Neural cell (in vitro differentiated cells): ENCODE results near the gene LDHD. TPM values are rescaled to one million over a fixed set of nuclear protein-coding genes. Genes with fewer than 3 reads are reported as not detected.

Experiments used
- H2AFZ ChIP-seq: fragments of 200-600, 300-800 bp; sonication (generic), shearing (Covaris generic); 2 replicates; pipeline ENCODE4 v1.6.0; 2014; ENCODE audit warnings: low read depth, mild to moderate bottlenecking, antibody characterized with exemption, low read length, moderate library complexity
- H3F3A ChIP-seq: fragments of 200-600 bp; shearing (Covaris generic); 2 replicates; pipeline ENCODE4 v1.6.1; 2016; ENCODE audit warnings: mild to moderate bottlenecking, moderate library complexity, mixed read lengths, antibody characterized with exemption, low read length; ENCODE audit not compliant: insufficient read depth, poor library complexity, severe bottlenecking
- H3K27ac ChIP-seq: fragments of 200-600, 300-800 bp; sonication (generic), shearing (Covaris generic); 2 replicates; pipeline ENCODE4 v1.5.1; 2014; ENCODE audit warnings: mild to moderate bottlenecking, low read length, moderate library complexity
- H3K27me3 ChIP-seq: fragments of 300-800, 200-600 bp; sonication (generic), shearing (Covaris generic); 2 replicates; pipeline ENCODE4 v1.6.0; 2014; ENCODE audit warnings: mild to moderate bottlenecking, low read depth, low read length, moderate library complexity; ENCODE audit not compliant: insufficient read depth
- H3K36me3 ChIP-seq: fragments of 300-800, 200-600 bp; sonication (generic), shearing (Covaris generic); 2 replicates; pipeline ENCODE4 v1.5.1; 2014; ENCODE audit warnings: mild to moderate bottlenecking, antibody characterized with exemption, low read length, moderate library complexity; ENCODE audit not compliant: insufficient read depth
- H3K4me2 ChIP-seq: fragments of 300-800, 200-600 bp; sonication (generic), shearing (Covaris generic); 2 replicates; pipeline ENCODE4 v1.6.0; 2014; ENCODE audit warnings: mild to moderate bottlenecking, low read length
- H3K4me3 ChIP-seq: fragments of 300-800, 200-600 bp; sonication (generic), shearing (Covaris generic); 2 replicates; pipeline ENCODE4 v1.5.1; 2014; ENCODE audit warnings: mild to moderate bottlenecking, low read length, moderate library complexity
- H3K79me2 ChIP-seq: fragments of 200-600 bp; shearing (Covaris generic); replicated peaks from 2 replicates; pipeline ENCODE4 v1.6.0; 2014; ENCODE audit warnings: mild to moderate bottlenecking, low read length, moderate library complexity; ENCODE audit not compliant: insufficient read depth
- H3K9ac ChIP-seq: fragments of 300-800, 200-600 bp; sonication (generic), shearing (Covaris generic); 2 replicates; pipeline ENCODE4 v1.6.1; 2016; ENCODE audit warnings: mild to moderate bottlenecking, low read length, mixed read lengths
- H3K9me2 ChIP-seq: fragments of 200-600 bp; shearing (Covaris generic); 2 replicates; pipeline ENCODE4 v1.6.1; 2016; ENCODE audit warnings: mild to moderate bottlenecking, low read length, mixed read lengths; ENCODE audit not compliant: insufficient read depth
- H3K9me3 ChIP-seq: fragments of 200-600, 300-800 bp; sonication (generic), shearing (Covaris generic); 2 replicates; pipeline ENCODE4 v1.6.1; 2016; ENCODE audit warnings: mild to moderate bottlenecking, mixed run types, low read length, moderate library complexity, mixed read lengths
- H4K20me1 ChIP-seq: fragments of 200-600 bp; shearing (Covaris generic); 2 replicates; pipeline ENCODE4 v1.6.1; 2016; ENCODE audit warnings: mild to moderate bottlenecking, mixed run types; ENCODE audit not compliant: insufficient read depth
- CTCF ChIP-seq: fragments of 450-650 bp; IDR thresholded peaks from 2 replicates; pipeline ENCODE4 v1.5.1; 2014; ENCODE audit warnings: antibody characterized with exemption, mild to moderate bottlenecking, moderate library complexity; ENCODE audit not compliant: poor library complexity, severe bottlenecking
- EP300 ChIP-seq: fragments of 450-650 bp; conservative IDR thresholded peaks from 2 replicates; pipeline ENCODE4 v1.6.1; 2014; ENCODE audit warnings: antibody characterized with exemption, mild to moderate bottlenecking, moderate library complexity; ENCODE audit not compliant: poor library complexity, severe bottlenecking
- EZH2 ChIP-seq: fragments of 200-600, 300-800 bp; shearing (Covaris generic), sonication (generic); IDR thresholded peaks from 2 replicates; pipeline ENCODE4 v1.6.1; 2014; ENCODE audit warnings: antibody characterized with exemption, low read length, borderline replicate concordance, mild to moderate bottlenecking; ENCODE audit not compliant: insufficient read depth, poor library complexity, severe bottlenecking
- MXI1 ChIP-seq: fragments of 450-650 bp; conservative IDR thresholded peaks from 2 replicates; pipeline ENCODE4 v1.6.1; 2014; ENCODE audit warnings: antibody characterized with exemption, mild to moderate bottlenecking; ENCODE audit not compliant: poor library complexity, severe bottlenecking
- POLR2AphosphoS5 ChIP-seq: IDR thresholded peaks from 2 replicates; pipeline ENCODE4 v1.6.1; 2012
- RAD21 ChIP-seq: fragments of 450-650 bp; conservative IDR thresholded peaks from 2 replicates; pipeline ENCODE4 v1.6.1; 2014; ENCODE audit warnings: antibody characterized with exemption, mild to moderate bottlenecking, moderate library complexity
- REST ChIP-seq: IDR thresholded peaks from 2 replicates; pipeline ENCODE4 v1.6.1; 2012; ENCODE audit warnings: borderline replicate concordance
- SMC3 ChIP-seq: fragments of 450-650 bp; conservative IDR thresholded peaks from 2 replicates; pipeline ENCODE4 v1.6.1; 2014; ENCODE audit warnings: antibody characterized with exemption, mild to moderate bottlenecking, moderate library complexity; ENCODE audit not compliant: poor library complexity
- TAF1 ChIP-seq: IDR thresholded peaks from 2 replicates; pipeline ENCODE4 v1.6.1; 2012; ENCODE audit warnings: low read depth
- polyA plus RNA-seq: library from polyadenylated mRNA; depleted of rRNA; stranded (reverse); fragments of >200 nt; gene quantifications from 2 replicates; pipeline ENCODE4 v1.2.3, GENCODE V29; 2014

Gene LDHD
- polyA plus RNA-seq, 1 donor from 2014 or later: not detected

- no peak for TF ChIP-seq REST
- no peak for TF ChIP-seq MXI1
- no peak for TF ChIP-seq SMC3
- no peak for TF ChIP-seq POLR2AphosphoS5
- no peak for TF ChIP-seq EP300
- no peak for TF ChIP-seq RAD21
- no peak for TF ChIP-seq TAF1
- no peak for TF ChIP-seq EZH2
- no peak for TF ChIP-seq CTCF
- Histone ChIP-seq H3K9ac (no peak overlapping the region), H3K9me3 (no peaks in the 10 kb centered on the region), H3K27ac (no peak overlapping the region), H3K27me3 (no peaks in the 10 kb centered on the region), H3K4me3 (no peak overlapping the region), H3K36me3 (no peaks in the 10 kb centered on the region), H2AFZ (no peak overlapping the region), H3K79me2 (peaks cover 47% of the 10 kb centered on the region), H3K9me2 (no peaks in the 10 kb centered on the region), H3F3A (no peaks in the 10 kb centered on the region), H3K4me2 (no peak overlapping the region), H4K20me1 (no peaks in the 10 kb centered on the region)
Measured at GRCh38 chr16:75081179-75081859, 35.3 kb downstream of the LDHD start.

- H3K79me2 ChIP-seq: peaks cover 49% of the 10 kb centered on the region
- no peak overlapping the region for H3K4me3 ChIP-seq
- H3K4me2 ChIP-seq: no peak overlapping the region
Measured at GRCh38 chr16:75080205-75081029, 36.2 kb downstream of the LDHD start.

More at GRCh38 chr16:75080205-75081029, 36.2 kb downstream of the LDHD start:
- Histone ChIP-seq H3K27ac (no peak overlapping the region), H3K36me3 (no peaks in the 10 kb centered on the region), H3K9me3 (no peaks in the 10 kb centered on the region), H3K27me3 (no peaks in the 10 kb centered on the region), H2AFZ (no peak overlapping the region), H3F3A (no peaks in the 10 kb centered on the region), H4K20me1 (no peaks in the 10 kb centered on the region), H3K9me2 (no peaks in the 10 kb centered on the region), H3K9ac (no peak overlapping the region)
- no peak for TF ChIP-seq MXI1
- no peak for TF ChIP-seq RAD21
- TF ChIP-seq SMC3: no peak
- no peak for TF ChIP-seq EP300
- no peak for TF ChIP-seq TAF1
- TF ChIP-seq POLR2AphosphoS5: no peak
- TF ChIP-seq EZH2: no peak
- TF ChIP-seq CTCF: no peak
- no peak for TF ChIP-seq REST
